MV-4-11 (cell line): Measurements from ENCODE around the gene UGGT2.

Experiments used
- DNase-seq: peaks from one replicate; lab custom pipeline; 2025; lab: John Stamatoyannopoulos, UW

UGGT2 gene, protein sequence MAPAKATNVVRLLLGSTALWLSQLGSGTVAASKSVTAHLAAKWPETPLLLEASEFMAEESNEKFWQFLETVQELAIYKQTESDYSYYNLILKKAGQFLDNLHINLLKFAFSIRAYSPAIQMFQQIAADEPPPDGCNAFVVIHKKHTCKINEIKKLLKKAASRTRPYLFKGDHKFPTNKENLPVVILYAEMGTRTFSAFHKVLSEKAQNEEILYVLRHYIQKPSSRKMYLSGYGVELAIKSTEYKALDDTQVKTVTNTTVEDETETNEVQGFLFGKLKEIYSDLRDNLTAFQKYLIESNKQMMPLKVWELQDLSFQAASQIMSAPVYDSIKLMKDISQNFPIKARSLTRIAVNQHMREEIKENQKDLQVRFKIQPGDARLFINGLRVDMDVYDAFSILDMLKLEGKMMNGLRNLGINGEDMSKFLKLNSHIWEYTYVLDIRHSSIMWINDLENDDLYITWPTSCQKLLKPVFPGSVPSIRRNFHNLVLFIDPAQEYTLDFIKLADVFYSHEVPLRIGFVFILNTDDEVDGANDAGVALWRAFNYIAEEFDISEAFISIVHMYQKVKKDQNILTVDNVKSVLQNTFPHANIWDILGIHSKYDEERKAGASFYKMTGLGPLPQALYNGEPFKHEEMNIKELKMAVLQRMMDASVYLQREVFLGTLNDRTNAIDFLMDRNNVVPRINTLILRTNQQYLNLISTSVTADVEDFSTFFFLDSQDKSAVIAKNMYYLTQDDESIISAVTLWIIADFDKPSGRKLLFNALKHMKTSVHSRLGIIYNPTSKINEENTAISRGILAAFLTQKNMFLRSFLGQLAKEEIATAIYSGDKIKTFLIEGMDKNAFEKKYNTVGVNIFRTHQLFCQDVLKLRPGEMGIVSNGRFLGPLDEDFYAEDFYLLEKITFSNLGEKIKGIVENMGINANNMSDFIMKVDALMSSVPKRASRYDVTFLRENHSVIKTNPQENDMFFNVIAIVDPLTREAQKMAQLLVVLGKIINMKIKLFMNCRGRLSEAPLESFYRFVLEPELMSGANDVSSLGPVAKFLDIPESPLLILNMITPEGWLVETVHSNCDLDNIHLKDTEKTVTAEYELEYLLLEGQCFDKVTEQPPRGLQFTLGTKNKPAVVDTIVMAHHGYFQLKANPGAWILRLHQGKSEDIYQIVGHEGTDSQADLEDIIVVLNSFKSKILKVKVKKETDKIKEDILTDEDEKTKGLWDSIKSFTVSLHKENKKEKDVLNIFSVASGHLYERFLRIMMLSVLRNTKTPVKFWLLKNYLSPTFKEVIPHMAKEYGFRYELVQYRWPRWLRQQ (N-terminal part only)

DNA sequence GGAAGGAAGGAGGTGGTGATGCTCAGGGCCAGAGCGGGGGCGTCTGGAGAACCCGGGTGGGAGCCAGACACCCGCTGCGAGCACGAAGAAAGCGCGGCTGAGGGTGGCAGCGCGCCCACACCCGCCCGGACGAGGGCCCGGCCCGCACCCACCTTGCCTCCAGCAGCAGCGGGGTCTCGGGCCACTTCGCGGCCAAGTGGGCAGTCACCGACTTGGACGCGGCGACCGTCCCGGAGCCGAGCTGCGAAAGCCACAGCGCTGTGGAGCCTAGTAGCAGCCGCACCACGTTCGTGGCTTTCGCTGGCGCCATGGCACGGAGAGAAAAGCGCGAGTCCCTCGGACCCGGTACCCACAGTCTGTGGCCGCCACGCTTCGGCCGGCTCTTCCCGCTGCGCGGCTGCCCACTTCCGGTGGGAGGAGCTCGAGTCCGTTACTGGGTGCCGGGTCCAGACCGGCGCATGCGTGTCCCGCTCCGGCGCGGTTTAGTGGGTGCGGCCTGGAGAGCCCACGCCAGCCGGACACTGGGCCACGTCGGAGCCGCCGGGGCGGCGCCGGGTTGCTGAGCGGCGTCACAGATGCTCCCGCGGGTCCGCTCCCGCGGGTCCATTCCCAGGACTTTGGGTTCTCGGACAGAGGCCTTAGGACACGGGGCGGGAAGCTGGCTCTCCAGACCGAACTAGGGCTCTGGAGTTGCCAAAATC, at the start of gene UGGT2:
TSS of gene UGGT2 (minus strand) at position 399 of the 701 bp plus-strand sequence. CDS start at position 310, 89 bp downstream.
- DNase-seq = no peak

- DNase-seq = no peak
These were observed 47.4 kb upstream of the UGGT2 start for GRCh38 chr13:96100457-96101220.

GRCh38 chr13:96093296-96094006, 40.2 kb upstream of the UGGT2 start:
- DNase-seq = no peak

- no peak for DNase-seq
These were observed 38.2 kb upstream of the UGGT2 start for GRCh38 chr13:96091164-96092117.

DNA sequence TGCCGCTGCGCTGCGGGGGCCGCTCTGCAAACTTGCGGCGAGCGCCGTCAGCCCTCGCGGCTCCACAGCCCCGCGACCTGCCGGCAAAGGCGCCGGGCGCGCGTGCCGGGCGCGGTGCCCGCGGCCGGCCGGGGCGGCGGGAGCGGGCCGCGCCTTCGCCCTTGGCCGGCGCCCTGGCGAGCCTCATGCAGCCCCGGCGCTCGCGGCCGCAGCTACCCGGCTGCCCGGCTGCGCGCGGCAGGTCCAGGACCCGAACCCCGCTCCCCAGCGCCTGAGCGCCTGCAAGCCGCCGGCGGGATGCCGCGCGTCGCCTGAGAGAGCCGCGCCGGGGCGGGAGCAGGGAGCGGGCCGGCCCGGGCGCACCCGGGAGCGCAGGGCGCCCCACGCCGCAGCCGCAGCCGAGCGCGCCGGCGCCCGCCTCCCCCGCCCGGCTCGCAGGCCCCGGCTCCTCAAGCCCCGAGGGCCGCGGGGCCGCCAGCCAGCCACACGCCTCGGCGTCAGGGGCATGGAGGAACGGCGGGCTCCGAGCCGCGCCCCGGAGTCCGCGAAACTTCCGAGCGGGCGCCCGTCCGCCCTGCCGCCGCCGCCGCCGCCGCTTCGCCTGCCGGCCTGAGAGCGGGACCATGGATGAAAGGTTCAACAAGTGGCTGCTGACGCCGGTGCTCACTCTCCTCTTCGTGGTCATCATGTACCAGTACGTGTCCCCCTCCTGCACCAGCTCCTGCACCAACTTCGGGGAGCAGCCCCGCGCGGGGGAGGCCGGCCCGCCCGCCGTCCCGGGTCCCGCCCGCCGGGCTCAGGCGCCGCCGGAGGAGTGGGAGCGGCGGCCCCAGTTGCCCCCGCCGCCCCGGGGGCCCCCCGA, 37.3 kb upstream of the UGGT2 start:
- DNase-seq = no peak

DNA sequence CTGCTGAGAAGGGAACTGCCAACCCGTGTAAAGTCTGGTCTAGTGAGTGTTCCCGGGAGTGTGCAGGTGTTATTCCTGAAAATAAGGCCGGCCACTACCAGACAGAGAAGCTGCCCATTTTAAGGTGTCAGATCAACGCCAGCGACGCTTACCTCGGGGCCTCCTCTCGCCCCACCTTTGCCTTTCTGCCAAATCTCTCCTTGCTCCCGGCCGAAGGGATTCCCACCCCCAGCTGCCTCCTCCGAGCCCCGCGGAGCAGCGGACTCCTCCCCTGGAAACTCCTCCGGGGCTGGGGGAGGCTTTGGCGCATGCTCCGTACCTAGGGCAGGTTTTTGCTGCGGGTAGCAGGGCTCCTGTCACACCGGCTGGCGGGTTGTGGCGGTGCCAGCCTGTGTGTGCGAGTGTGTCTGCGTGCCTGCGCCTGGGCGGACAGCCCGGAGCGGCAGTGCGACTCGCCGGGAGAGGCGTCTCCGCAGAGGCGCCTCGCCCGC, 36.6 kb upstream of the UGGT2 start, which contains the start of gene HS6ST3:
TSS of gene HS6ST3 (plus strand) at position 359 of the 491 bp plus-strand sequence.
- no peak for DNase-seq

DNA sequence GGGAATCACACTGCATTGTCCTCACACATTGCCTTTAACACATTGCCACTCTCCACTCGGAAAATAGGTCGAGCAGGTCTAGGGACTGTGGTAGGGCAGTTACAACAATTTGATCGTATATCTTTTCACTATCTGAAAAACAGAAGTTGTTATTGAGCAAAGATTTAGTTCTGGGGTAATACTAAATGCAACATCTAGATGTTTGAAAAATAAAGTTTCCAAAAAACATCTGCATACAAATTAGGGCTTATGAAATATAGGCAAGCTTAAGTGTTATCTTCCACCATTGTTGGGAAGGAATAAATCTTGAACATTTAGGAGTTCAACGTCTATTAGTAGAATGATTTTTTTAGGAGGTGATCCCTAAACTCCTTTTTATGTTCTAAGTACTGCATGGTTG, 35.9 kb upstream of the UGGT2 start:
- DNase-seq = no peak

GRCh38 chr13:96086736-96087135, 33.5 kb upstream of the UGGT2 start:
- DNase-seq = no peak

- no peak for DNase-seq
These were observed 29.4 kb upstream of the UGGT2 start for GRCh38 chr13:96082640-96083039.

DNA sequence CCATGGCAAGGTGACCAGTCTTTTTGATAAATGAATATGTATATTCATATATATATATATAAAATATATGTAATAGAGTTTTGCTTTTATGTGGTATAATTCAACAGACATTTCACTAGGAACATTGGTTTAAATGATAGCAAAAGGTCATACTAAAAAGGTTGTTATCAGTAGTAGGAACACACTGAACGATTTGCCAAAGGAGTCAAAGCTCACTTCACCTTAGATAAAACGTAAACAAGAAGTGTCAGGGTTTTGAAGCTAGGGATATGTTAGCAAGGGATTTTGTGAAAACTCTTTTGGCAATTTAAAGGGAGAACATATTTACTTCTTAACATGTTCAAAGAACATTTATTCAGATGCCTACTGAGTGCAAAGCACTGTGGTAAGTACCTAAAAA, 28.7 kb upstream of the UGGT2 start:
- DNase-seq = no peak

GRCh38 chr13:96080676-96081075, 27.5 kb upstream of the UGGT2 start:
- no peak for DNase-seq

GRCh38 chr13:96075953-96076543, 22.8 kb upstream of the UGGT2 start:
- DNase-seq = no peak

DNA sequence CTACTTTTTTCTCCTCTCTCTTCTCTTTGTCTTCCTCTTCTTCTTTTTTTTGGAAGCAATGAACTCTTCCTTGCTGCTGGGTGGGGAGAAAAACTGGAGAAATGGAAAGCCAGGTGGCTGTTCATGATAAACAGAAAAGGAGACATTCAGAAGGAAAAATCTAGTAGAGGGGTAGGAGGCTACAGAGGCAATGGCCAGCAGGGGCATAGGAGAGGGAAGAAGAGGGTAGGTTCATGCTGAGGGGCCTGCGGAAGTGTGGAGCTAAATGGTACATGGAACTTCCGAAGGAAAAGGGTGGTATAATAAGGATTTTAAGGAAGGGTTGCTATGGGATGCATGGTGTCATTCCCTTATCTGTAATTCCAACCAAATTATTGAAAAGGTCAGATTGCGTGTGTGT, 19.2 kb upstream of the UGGT2 start:
- DNase-seq = no peak

DNA sequence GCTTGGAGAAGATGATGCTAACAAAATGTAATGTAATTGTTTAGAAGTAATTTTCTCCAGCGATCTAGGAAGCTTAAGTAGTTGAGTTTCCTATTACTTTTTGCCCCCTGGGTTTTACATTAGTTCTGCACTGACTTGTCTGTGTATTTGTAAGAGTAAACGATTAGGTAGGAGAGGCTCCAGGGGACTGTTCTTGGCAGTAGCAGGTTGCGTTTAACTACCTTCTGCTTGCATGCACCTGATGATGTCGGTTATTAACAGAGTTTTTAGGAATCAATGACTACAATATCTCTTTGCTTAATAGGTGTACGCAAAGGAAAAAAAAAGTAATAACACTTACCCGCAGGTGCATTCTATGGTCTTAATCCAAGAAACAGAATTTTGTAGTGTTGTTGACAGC, 18.3 kb upstream of the UGGT2 start:
- no peak for DNase-seq

DNA sequence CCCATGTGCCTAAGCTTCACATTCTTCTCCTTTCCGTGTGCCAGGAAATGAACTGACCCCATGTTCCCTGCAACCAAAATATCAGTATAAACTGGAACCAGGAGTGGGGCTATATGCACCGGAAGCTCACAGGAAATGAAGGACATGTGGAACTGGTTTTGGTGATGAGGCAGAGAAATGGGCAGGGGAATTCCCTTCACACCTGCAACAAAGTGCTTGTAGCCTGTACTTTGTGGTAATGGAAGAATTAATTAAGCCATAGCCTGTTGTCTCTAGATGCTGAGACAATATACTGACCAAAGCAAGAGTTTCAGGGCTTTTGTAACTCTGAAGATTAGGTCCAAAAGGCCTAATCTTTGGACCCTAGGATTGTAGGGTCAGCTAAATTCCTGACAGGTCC, 15.5 kb upstream of the UGGT2 start:
- no peak for DNase-seq

DNA sequence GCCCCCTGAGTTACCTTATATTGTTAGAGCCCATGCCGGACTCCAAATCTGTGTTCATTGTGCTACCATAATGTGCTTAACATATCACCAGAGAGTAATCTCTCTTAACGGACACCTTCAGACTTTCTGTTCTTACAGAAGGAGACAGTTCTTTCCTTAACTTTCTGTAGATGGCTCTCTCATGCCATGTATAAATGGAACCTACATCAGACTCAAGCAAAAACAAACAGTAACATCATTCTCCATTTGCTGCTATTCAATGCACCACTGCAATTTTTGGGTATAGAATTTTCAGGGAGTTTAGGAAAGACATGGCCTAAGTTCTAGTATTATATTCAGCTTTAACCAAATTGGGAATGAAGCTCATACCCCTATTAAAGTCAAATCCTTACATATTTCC, 12.6 kb upstream of the UGGT2 start:
- no peak for DNase-seq

- DNase-seq = no peak
These were observed 572 bp downstream of the UGGT2 start for GRCh38 chr13:96052656-96053002.
